GM15510 (cell line): ENCODE measurements around the gene NR2C2.

ENCODE experiments used
- POLR2A ChIP-seq: IDR thresholded peaks from 3 replicates; pipeline ENCODE4 v1.6.1; 2011; ENCODE audit warnings: borderline replicate concordance; ENCODE audit not compliant: insufficient read length; ENCODE audit errors: extremely low read depth

Gene NR2C2

GRCh38 chr3:15014606-15015328 is 67.4 kb downstream of the NR2C2 start:
- no peak for TF ChIP-seq POLR2A

- TF ChIP-seq POLR2A, result no peak
These were observed 68.1 kb downstream of the NR2C2 start for GRCh38 chr3:15015456-15015855.

- no peak for TF ChIP-seq POLR2A
These were observed 69.8 kb downstream of the NR2C2 start for GRCh38 chr3:15017191-15017590.

GRCh38 chr3:15023249-15023648 is 75.9 kb downstream of the NR2C2 start:
- no peak for TF ChIP-seq POLR2A

GRCh38 chr3:15023719-15024118 is 76.3 kb downstream of the NR2C2 start:
- no peak for TF ChIP-seq POLR2A

GRCh38 chr3:15029625-15030024 is 82.2 kb downstream of the NR2C2 start:
- TF ChIP-seq POLR2A, result no peak

- no peak for TF ChIP-seq POLR2A
These were observed 85.3 kb downstream of the NR2C2 start for GRCh38 chr3:15032650-15033049.

GRCh38 chr3:15033103-15033502 is 85.7 kb downstream of the NR2C2 start:
- no peak for TF ChIP-seq POLR2A

GRCh38 chr3:15038306-15038705 is 90.9 kb downstream of the NR2C2 start:
- no peak for TF ChIP-seq POLR2A

- no peak for TF ChIP-seq POLR2A
These were observed 93.5 kb downstream of the NR2C2 start for GRCh38 chr3:15040844-15041243.

GRCh38 chr3:15041950-15042349 is 94.6 kb downstream of the NR2C2 start:
- TF ChIP-seq POLR2A, result no peak

GRCh38 chr3:15042936-15043335 is 95.6 kb downstream of the NR2C2 start:
- no peak for TF ChIP-seq POLR2A

GRCh38 chr3:15043408-15044171 is 96.2 kb downstream of the NR2C2 start:
- no peak for TF ChIP-seq POLR2A

- no peak for TF ChIP-seq POLR2A
These were observed 96.9 kb downstream of the NR2C2 start for GRCh38 chr3:15044326-15044725.

GRCh38 chr3:15045667-15046066 is 98.3 kb downstream of the NR2C2 start:
- TF ChIP-seq POLR2A, result no peak

- no peak for TF ChIP-seq POLR2A
These were observed 102.2 kb downstream of the NR2C2 start for GRCh38 chr3:15049584-15049983.
